Activated CD8-positive, alpha-beta memory T cell treated with anti-CD3 and anti-CD28 coated beads for 36 hours (primary cell): ENCODE results near the gene ENTPD3. TPM values are rescaled to one million over a fixed set of nuclear protein-coding genes. Genes with fewer than 3 reads are reported as not detected.

Source experiments
- CTCF ChIA-PET: fragments of 350-600 bp; sonication (Branson Sonifier 250); formaldehyde crosslinking; loops from one replicate; lab custom pipeline; 2021; ENCODE audit warnings: antibody characterized with exemption; lab: Charles Lee
- POLR2A ChIA-PET: fragments of 350-600 bp; sonication (Branson Sonifier 250); formaldehyde crosslinking; loops from one replicate; lab custom pipeline; 2021; ENCODE audit warnings: antibody characterized with exemption; lab: Charles Lee
- total RNA-seq, 2 experiments: library from RNA; stranded (reverse); gene quantifications; one replicate each; pipeline ENCODE4 v1.2.3, GENCODE V29; 2021

ENTPD3 gene
- total RNA-seq, 2 experiments from 2014 or later: not detected

GRCh38 chr3:40397912-40398311 is 10.9 kb downstream of the ENTPD3 start:
- CTCF ChIA-PET: no interaction called here

GRCh38 chr3:40398346-40398745 is 11.4 kb downstream of the ENTPD3 start:
- POLR2A ChIA-PET: no interaction called here
- CTCF ChIA-PET: interaction anchor here (1.3 kb wide), 1 partner anchor 10 kb away, joined by 3 read pairs; no protein-coding TSS in a partner anchor

More at GRCh38 chr3:40397912-40398311, 10.9 kb downstream of the ENTPD3 start:
- POLR2A ChIA-PET: no interaction called here

GRCh38 chr3:40404591-40405198 is 17.7 kb downstream of the ENTPD3 start:
- POLR2A ChIA-PET: no interaction called here
- CTCF ChIA-PET: interaction anchor here (0.5 kb wide), 1 partner anchor 13 kb away, joined by 3 read pairs; no protein-coding TSS in a partner anchor

- ChIA-PET CTCF (no interaction called here), POLR2A (no interaction called here)
Observed at GRCh38 chr3:40407007-40407406, 20.0 kb downstream of the ENTPD3 start.

- POLR2A ChIA-PET: no interaction called here
- CTCF ChIA-PET: no interaction called here
Observed at GRCh38 chr3:40407611-40408010, 20.6 kb downstream of the ENTPD3 start.

- ChIA-PET CTCF (no interaction called here), POLR2A (no interaction called here)
Observed at GRCh38 chr3:40414270-40414669, 27.3 kb downstream of the ENTPD3 start.

- ChIA-PET POLR2A (no interaction called here), CTCF (no interaction called here)
Observed at GRCh38 chr3:40417845-40418543, 31.0 kb downstream of the ENTPD3 start.

- ChIA-PET CTCF (no interaction called here), POLR2A (no interaction called here)
Observed at GRCh38 chr3:40422861-40423260, 35.9 kb downstream of the ENTPD3 start.

GRCh38 chr3:40427045-40427669 is 40.2 kb downstream of the ENTPD3 start:
- POLR2A ChIA-PET: no interaction called here
- CTCF ChIA-PET: no interaction called here

GRCh38 chr3:40432793-40433192 is 45.8 kb downstream of the ENTPD3 start:
- POLR2A ChIA-PET: no interaction called here

GRCh38 chr3:40437889-40438288 is 50.9 kb downstream of the ENTPD3 start:
- ChIA-PET CTCF (no interaction called here), POLR2A (no interaction called here)

More at GRCh38 chr3:40432793-40433192, 45.8 kb downstream of the ENTPD3 start:
- CTCF ChIA-PET: no interaction called here

GRCh38 chr3:40445062-40445461 is 58.1 kb downstream of the ENTPD3 start:
- ChIA-PET POLR2A (no interaction called here), CTCF (no interaction called here)

GRCh38 chr3:40445880-40446279 is 58.9 kb downstream of the ENTPD3 start:
- ChIA-PET CTCF (no interaction called here), POLR2A (no interaction called here)

- CTCF ChIA-PET: no interaction called here
- POLR2A ChIA-PET: interaction anchor here (0.5 to 0.7 kb wide), 3 partner anchors 40 to 1042 kb away, joined by 3 to 4 read pairs (median 3); no protein-coding TSS in a partner anchor
Observed at GRCh38 chr3:40450438-40450837, 63.5 kb downstream of the ENTPD3 start.

GRCh38 chr3:40451551-40451950 is 64.6 kb downstream of the ENTPD3 start:
- ChIA-PET CTCF (no interaction called here), POLR2A (no interaction called here)

GRCh38 chr3:40452057-40452456 is 65.1 kb downstream of the ENTPD3 start:
- CTCF ChIA-PET: no interaction called here
- POLR2A ChIA-PET: interaction anchor here (0.9 kb wide), 1 partner anchor 143 kb away, joined by 4 read pairs; the partner anchor contains the start of gene EIF1B

GRCh38 chr3:40452562-40452875 is 65.5 kb downstream of the ENTPD3 start:
- ChIA-PET POLR2A (interaction anchor here (0.9 kb wide), 1 partner anchor 143 kb away, joined by 4 read pairs; the partner anchor contains the start of gene EIF1B), CTCF (no interaction called here)

GRCh38 chr3:40452876-40453730 is 66.1 kb downstream of the ENTPD3 start:
- CTCF ChIA-PET: no interaction called here
- POLR2A ChIA-PET: interaction anchor here (0.7 to 0.9 kb wide), 4 partner anchors 10 to 144 kb away, joined by 3 to 4 read pairs (median 4); partner anchors contain the start of genes EIF1B and ZNF621

- ChIA-PET CTCF (no interaction called here), POLR2A (interaction anchor here (0.7 to 0.8 kb wide), 3 partner anchors 10 to 90 kb away, joined by 3 to 4 read pairs (median 3); partner anchors contain the start of gene ZNF621)
Observed at GRCh38 chr3:40453933-40454332, 66.9 kb downstream of the ENTPD3 start.
